Measurements from ENCODE around the gene ERAS.
"Not testable (repeated sequence)": the region's sequence is repeated elsewhere in the genome, so short reads cannot be mapped to it uniquely, and the experiment has no call there.

GRCh38 chrX:48876944-48877343, 50.6 kb downstream of the ERAS start:
- TF ChIP-seq POLR2A, CTCF (IDR thresholded peaks at IDR 0.05): not testable (repeated sequence)
